ENCODE measurements around the gene PEX11G. TPM values are rescaled to one million over a fixed set of nuclear protein-coding genes. Genes with fewer than 3 reads are reported as not detected.

PEX11G gene
- total RNA-seq, 1 experiment from 2014 or later: 2.9 TPM

DNA sequence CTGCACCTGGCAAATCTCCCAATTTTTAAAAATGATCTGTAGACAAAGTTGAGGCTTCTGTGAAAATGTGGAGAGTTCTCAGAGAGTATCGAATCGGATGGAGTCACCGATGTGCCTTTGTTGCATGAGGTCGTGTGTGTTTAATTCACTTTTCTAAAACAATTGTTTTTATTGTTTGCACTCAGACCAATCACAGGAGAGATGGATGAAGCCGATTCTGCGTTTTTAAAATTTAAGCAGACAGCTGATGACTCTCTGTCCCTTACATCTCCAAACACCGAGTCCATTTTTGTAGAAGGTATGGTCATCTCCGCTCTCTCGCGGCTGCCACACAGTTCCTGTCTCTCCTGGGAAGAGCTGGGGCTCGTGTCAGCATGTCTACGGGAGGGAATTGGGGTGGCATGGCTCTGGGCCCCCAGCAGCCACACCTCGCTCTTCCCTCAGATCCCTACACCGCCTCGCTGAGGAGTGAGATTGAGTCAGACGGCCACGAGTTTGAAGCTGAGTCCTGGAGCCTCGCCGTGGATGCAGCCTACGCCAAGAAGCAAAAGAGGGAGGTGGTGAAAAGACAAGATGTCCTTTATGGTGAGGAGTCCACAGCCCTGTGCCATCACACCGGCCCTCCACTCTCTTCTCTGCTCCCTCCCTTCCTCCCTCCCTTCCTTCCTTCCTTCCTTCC, 47.2 kb downstream of the PEX11G start:
- no peaks in the 10 kb centered on the region for H3K9me3 ChIP-seq (ENCODE audit: control insufficient read depth, insufficient read depth, low read depth, low read length)
- ATAC-seq (no peak), DNase-seq (ENCODE audit: low read depth, low spot score) (no peak)
- ChIA-PET CTCF (interaction anchor here (0.7 kb wide), 1 partner anchor 13 kb away, joined by 12 read pairs; no protein-coding TSS in a partner anchor), POLR2A (no interaction called here)
- H3K36me3 ChIP-seq (ENCODE audit: control insufficient read depth, insufficient read depth, low read length): no peaks in the 10 kb centered on the region
- no peak overlapping the region for H3K27ac ChIP-seq (ENCODE audit: low read length)
- BruUV-seq (replicated peaks): no TSS peak
- in situ Hi-C loops (cut with HindIII; ENCODE audit: low pct_unique_long_range_greater_than_20kb, low sequenced_read_pairs): no loop called here
- TF ChIP-seq POLR2AphosphoS5 (IDR thresholded peaks at IDR 0.05; ENCODE audit: low read depth, low read length) (no peak), TCF7L2 (IDR thresholded peaks at IDR 0.05; ENCODE audit: low read depth, low read length) (no peak), SIN3A (IDR thresholded peaks at IDR 0.05; ENCODE audit: borderline replicate concordance, insufficient read depth, low read depth, low read length) (no peak)
- TF ChIP-seq, protein P1, sequence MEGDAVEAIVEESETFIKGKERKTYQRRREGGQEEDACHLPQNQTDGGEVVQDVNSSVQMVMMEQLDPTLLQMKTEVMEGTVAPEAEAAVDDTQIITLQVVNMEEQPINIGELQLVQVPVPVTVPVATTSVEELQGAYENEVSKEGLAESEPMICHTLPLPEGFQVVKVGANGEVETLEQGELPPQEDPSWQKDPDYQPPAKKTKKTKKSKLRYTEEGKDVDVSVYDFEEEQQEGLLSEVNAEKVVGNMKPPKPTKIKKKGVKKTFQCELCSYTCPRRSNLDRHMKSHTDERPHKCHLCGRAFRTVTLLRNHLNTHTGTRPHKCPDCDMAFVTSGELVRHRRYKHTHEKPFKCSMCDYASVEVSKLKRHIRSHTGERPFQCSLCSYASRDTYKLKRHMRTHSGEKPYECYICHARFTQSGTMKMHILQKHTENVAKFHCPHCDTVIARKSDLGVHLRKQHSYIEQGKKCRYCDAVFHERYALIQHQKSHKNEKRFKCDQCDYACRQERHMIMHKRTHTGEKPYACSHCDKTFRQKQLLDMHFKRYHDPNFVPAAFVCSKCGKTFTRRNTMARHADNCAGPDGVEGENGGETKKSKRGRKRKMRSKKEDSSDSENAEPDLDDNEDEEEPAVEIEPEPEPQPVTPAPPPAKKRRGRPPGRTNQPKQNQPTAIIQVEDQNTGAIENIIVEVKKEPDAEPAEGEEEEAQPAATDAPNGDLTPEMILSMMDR (IDR thresholded peaks at IDR 0.05): no peak
- TF ChIP-seq, protein P2, sequence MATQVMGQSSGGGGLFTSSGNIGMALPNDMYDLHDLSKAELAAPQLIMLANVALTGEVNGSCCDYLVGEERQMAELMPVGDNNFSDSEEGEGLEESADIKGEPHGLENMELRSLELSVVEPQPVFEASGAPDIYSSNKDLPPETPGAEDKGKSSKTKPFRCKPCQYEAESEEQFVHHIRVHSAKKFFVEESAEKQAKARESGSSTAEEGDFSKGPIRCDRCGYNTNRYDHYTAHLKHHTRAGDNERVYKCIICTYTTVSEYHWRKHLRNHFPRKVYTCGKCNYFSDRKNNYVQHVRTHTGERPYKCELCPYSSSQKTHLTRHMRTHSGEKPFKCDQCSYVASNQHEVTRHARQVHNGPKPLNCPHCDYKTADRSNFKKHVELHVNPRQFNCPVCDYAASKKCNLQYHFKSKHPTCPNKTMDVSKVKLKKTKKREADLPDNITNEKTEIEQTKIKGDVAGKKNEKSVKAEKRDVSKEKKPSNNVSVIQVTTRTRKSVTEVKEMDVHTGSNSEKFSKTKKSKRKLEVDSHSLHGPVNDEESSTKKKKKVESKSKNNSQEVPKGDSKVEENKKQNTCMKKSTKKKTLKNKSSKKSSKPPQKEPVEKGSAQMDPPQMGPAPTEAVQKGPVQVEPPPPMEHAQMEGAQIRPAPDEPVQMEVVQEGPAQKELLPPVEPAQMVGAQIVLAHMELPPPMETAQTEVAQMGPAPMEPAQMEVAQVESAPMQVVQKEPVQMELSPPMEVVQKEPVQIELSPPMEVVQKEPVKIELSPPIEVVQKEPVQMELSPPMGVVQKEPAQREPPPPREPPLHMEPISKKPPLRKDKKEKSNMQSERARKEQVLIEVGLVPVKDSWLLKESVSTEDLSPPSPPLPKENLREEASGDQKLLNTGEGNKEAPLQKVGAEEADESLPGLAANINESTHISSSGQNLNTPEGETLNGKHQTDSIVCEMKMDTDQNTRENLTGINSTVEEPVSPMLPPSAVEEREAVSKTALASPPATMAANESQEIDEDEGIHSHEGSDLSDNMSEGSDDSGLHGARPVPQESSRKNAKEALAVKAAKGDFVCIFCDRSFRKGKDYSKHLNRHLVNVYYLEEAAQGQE (IDR thresholded peaks at IDR 0.05; ENCODE audit: insufficient read depth in 1 of 2, low read depth in 2 of 2, low read length in 1 of 2): no peak
- H3K27me3 ChIP-seq (ENCODE audit: control insufficient read depth, insufficient read depth, low read length): no peaks in the 10 kb centered on the region
- intact Hi-C loops (cut with micrococcal nuclease; ENCODE audit: unreplicated experiment): no loop called here
- no peak overlapping the region for H3K4me3 ChIP-seq (ENCODE audit: low read depth in 2 of 2, low read length in 2 of 2)
- no peaks in the 10 kb centered on the region for H3K4me1 ChIP-seq (ENCODE audit: control insufficient read depth, insufficient read depth, low read length)

DNA sequence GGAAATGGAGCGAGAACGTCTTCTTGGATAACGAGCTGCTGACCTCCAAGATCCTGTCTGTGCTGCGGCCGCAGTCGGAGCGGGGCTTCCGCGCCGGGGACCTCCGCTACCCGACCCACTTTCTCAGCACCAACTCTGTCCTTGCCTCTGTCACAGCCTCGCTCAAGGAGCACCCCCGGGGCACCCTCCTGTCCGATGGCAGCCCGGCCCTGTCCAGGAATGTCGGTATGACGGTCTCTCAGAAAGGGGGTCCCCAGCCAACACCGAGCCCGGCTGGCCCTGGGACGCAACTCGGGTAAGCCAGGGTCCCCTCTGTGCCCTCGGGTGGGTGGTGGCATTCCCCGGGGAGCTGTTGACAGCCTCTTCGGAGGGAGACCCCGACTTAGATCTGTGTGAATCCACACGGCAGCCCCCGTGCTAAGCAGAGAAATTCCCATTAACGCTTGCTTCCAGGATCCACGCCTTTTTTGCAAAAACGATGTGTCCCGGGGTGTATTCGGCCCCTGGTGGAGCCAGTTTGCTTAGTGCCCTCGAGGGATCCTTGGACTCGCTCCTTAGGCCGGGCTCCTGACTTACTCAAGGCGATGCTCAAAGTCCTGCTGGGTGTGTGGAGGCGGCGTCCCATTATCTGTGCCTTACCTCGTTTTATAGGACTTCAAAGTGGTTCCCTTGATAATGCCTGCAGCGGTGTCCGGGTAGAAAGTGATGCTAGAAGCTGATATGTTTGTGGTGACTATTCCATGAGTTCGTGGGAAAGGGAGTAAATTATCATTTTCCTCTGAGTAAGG, 48.5 kb downstream of the PEX11G start:
- ATAC-seq: no peak
- Histone ChIP-seq H3K4me3 (ENCODE audit: low read depth in 2 of 2, low read length in 2 of 2) (no peak overlapping the region), H3K4me1 (ENCODE audit: control insufficient read depth, insufficient read depth, low read length) (no peaks in the 10 kb centered on the region), H3K36me3 (ENCODE audit: control insufficient read depth, insufficient read depth, low read length) (no peaks in the 10 kb centered on the region), H3K27me3 (ENCODE audit: control insufficient read depth, insufficient read depth, low read length) (no peaks in the 10 kb centered on the region), H3K27ac (ENCODE audit: low read length) (no peak overlapping the region), H3K9me3 (ENCODE audit: control insufficient read depth, insufficient read depth, low read depth, low read length) (no peaks in the 10 kb centered on the region)
- intact Hi-C loops (cut with micrococcal nuclease; ENCODE audit: unreplicated experiment) (no loop called here), in situ Hi-C loops (cut with HindIII; ENCODE audit: low pct_unique_long_range_greater_than_20kb, low sequenced_read_pairs) (no loop called here)
- POLR2A ChIA-PET: no interaction called here
- CTCF ChIA-PET: no interaction called here
- no TSS peak for BruUV-seq (replicated peaks)
- TF ChIP-seq, protein P1 (IDR thresholded peaks at IDR 0.05): no peak
- TF ChIP-seq TCF7L2 (IDR thresholded peaks at IDR 0.05; ENCODE audit: low read depth, low read length) (no peak), POLR2AphosphoS5 (IDR thresholded peaks at IDR 0.05; ENCODE audit: low read depth, low read length) (no peak), SIN3A (IDR thresholded peaks at IDR 0.05; ENCODE audit: borderline replicate concordance, insufficient read depth, low read depth, low read length) (no peak)
- TF ChIP-seq, protein P2 (IDR thresholded peaks at IDR 0.05; ENCODE audit: insufficient read depth in 1 of 2, low read depth in 2 of 2, low read length in 1 of 2): no peak
- DNase-seq (ENCODE audit: low read depth, low spot score): no peak
